Raji (cell line): Measurements from ENCODE around the gene CPTP.

Experiments
- POLR2A ChIP-seq: IDR thresholded peaks from 2 replicates; pipeline ENCODE4 v1.6.1; 2011; ENCODE audit warnings: low read depth, low read length, control low read depth; ENCODE audit not compliant: insufficient read depth

CPTP gene

GRCh38 chr1:1309251-1310108 lies 15.1 kb upstream of the CPTP start:
- peak; percentile 32 for TF ChIP-seq POLR2A

GRCh38 chr1:1310109-1310385 lies 14.6 kb upstream of the CPTP start:
- no peak for TF ChIP-seq POLR2A

GRCh38 chr1:1310476-1311053 lies 14.0 kb upstream of the CPTP start:
- no peak for TF ChIP-seq POLR2A

GRCh38 chr1:1311107-1312104 lies 13.2 kb upstream of the CPTP start:
- no peak for TF ChIP-seq POLR2A

- no peak for TF ChIP-seq POLR2A
Measured at GRCh38 chr1:1312450-1313314, 11.9 kb upstream of the CPTP start.

- TF ChIP-seq POLR2A, result no peak
Measured at GRCh38 chr1:1313500-1314236, 10.9 kb upstream of the CPTP start.

GRCh38 chr1:1314237-1314586 lies 10.4 kb upstream of the CPTP start:
- no peak for TF ChIP-seq POLR2A

GRCh38 chr1:1314678-1315335 lies 9.8 kb upstream of the CPTP start:
- TF ChIP-seq POLR2A, result no peak

- no peak for TF ChIP-seq POLR2A
Measured at GRCh38 chr1:1315435-1315954, 9.1 kb upstream of the CPTP start.

GRCh38 chr1:1317420-1317819 lies 7.2 kb upstream of the CPTP start:
- TF ChIP-seq POLR2A, result no peak

GRCh38 chr1:1318131-1318652 lies 6.4 kb upstream of the CPTP start:
- no peak for TF ChIP-seq POLR2A

- TF ChIP-seq POLR2A, result no peak
Measured at GRCh38 chr1:1318777-1319645, 5.6 kb upstream of the CPTP start.

GRCh38 chr1:1319646-1319941 lies 5.0 kb upstream of the CPTP start:
- 0 out of 2 replicates have a peak, but pooled peaks have one; percentile 0 for TF ChIP-seq POLR2A
